KMS-11 (cell line): ENCODE data around the gene TMEM14A.

Source experiments
- H2AFZ ChIP-seq: fragments of 200-600 bp; sonication (generic); 2 replicates; pipeline ENCODE4 v1.6.1; 2016; ENCODE audit warnings: antibody characterized with exemption, mixed run types, low read depth
- H3K27ac ChIP-seq: fragments of 200-600 bp; sonication (generic); 2 replicates; pipeline ENCODE4 v1.6.1; 2016; ENCODE audit warnings: mild to moderate bottlenecking, mixed run types
- H3K27me3 ChIP-seq: fragments of 200-600 bp; sonication (generic); 2 replicates; pipeline ENCODE4 v1.6.1; 2017; ENCODE audit warnings: mild to moderate bottlenecking, low read depth, mixed run types, moderate library complexity; ENCODE audit not compliant: insufficient read depth
- H3K36me3 ChIP-seq: fragments of 200-600 bp; sonication (generic); 2 replicates; pipeline ENCODE4 v1.6.1; 2017; ENCODE audit warnings: mild to moderate bottlenecking, mixed run types; ENCODE audit not compliant: insufficient read depth
- H3K4me1 ChIP-seq: fragments of 200-600 bp; sonication (generic); 2 replicates; pipeline ENCODE4 v1.6.1; 2016; ENCODE audit warnings: mild to moderate bottlenecking, low read depth, mixed run types; ENCODE audit not compliant: poor library complexity, severe bottlenecking
- H3K4me2 ChIP-seq: fragments of 200-600 bp; sonication (generic); 2 replicates; pipeline ENCODE4 v1.7.0; 2016; ENCODE audit warnings: mild to moderate bottlenecking, mixed run types
- H3K4me3 ChIP-seq: fragments of 200-600 bp; sonication (generic); IDR thresholded peaks from 2 replicates; pipeline ENCODE4 v1.6.1; 2017; ENCODE audit warnings: low read depth, low read length, mixed read lengths; ENCODE audit not compliant: insufficient read depth
- H3K79me2 ChIP-seq: fragments of 200-600 bp; sonication (generic); 2 replicates; pipeline ENCODE4 v1.6.1; 2016; ENCODE audit warnings: low read depth, mixed run types; ENCODE audit not compliant: insufficient read depth
- H3K9ac ChIP-seq: fragments of 200-600 bp; sonication (generic); 2 replicates; pipeline ENCODE4 v1.6.1; 2016; ENCODE audit warnings: mild to moderate bottlenecking, mixed run types
- H4K20me1 ChIP-seq: fragments of 200-600 bp; sonication (generic); 2 replicates; pipeline ENCODE4 v1.6.1; 2016; ENCODE audit warnings: mild to moderate bottlenecking, mixed run types; ENCODE audit not compliant: insufficient read depth
- CTCF ChIP-seq: fragments of 200-600 bp; sonication (generic); conservative IDR thresholded peaks from 2 replicates; pipeline ENCODE4 v1.6.1; 2017; ENCODE audit warnings: low read depth, mild to moderate bottlenecking, antibody characterized with exemption, low read length, moderate library complexity, mixed read lengths

TMEM14A gene

DNA sequence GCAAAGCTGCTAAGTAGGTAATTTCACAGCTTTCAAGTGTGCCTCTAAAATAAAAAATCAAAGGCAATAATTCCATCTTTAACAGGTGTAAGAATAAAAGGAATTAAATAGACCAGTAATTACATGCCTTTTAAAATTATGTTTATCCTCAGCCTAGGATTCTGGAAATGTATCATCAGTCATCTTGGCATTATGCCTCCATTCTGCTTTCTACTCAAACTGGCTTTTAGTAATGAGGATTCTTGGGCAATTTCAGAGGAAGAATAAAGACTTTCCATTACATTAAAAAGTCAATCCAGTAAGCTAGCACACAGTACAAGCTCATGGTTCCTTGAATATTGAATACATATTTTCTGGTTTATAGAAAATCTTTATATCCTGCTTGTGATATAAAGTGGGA, 47.6 kb downstream of the TMEM14A start:
- TF ChIP-seq CTCF: no peak
- Histone ChIP-seq H3K27me3 (no peaks in the 10 kb centered on the region), H3K79me2 (no peaks in the 10 kb centered on the region), H3K27ac (no peak overlapping the region), H3K9ac (no peak overlapping the region), H2AFZ (no peak overlapping the region), H3K4me2 (no peak overlapping the region), H3K4me3 (no peak overlapping the region), H3K4me1 (no peaks in the 10 kb centered on the region), H4K20me1 (no peaks in the 10 kb centered on the region), H3K36me3 (no peaks in the 10 kb centered on the region)

- TF ChIP-seq CTCF: no peak
- Histone ChIP-seq H2AFZ (no peak overlapping the region), H3K4me2 (no peak overlapping the region)
These were observed 49.4 kb downstream of the TMEM14A start for GRCh38 chr6:52720321-52720720.

GRCh38 chr6:52724042-52724405, 53.1 kb downstream of the TMEM14A start:
- Histone ChIP-seq H2AFZ (no peak overlapping the region), H3K4me1 (peaks cover 8% of the 10 kb centered on the region)

More at GRCh38 chr6:52720321-52720720, 49.4 kb downstream of the TMEM14A start:
- no peaks in the 10 kb centered on the region for H3K27me3 ChIP-seq
- H3K4me1 ChIP-seq: peaks cover 8% of the 10 kb centered on the region
- H3K9ac ChIP-seq: no peak overlapping the region
- no peak overlapping the region for H3K27ac ChIP-seq
- H3K79me2 ChIP-seq: no peaks in the 10 kb centered on the region
- no peaks in the 10 kb centered on the region for H3K36me3 ChIP-seq
- no peaks in the 10 kb centered on the region for H4K20me1 ChIP-seq
- H3K4me3 ChIP-seq: no peak overlapping the region

GRCh38 chr6:52724406-52725121, 53.7 kb downstream of the TMEM14A start:
- Histone ChIP-seq H3K4me3 (no peak overlapping the region), H3K27ac (no peak overlapping the region), H3K9ac (no peak overlapping the region), H3K79me2 (no peaks in the 10 kb centered on the region), H4K20me1 (no peaks in the 10 kb centered on the region), H3K4me1 (peaks cover 8% of the 10 kb centered on the region), H3K4me2 (no peak overlapping the region), H3K36me3 (no peaks in the 10 kb centered on the region), H2AFZ (no peak overlapping the region), H3K27me3 (no peaks in the 10 kb centered on the region)
- TF ChIP-seq CTCF: peak; percentile 78

More at GRCh38 chr6:52724042-52724405, 53.1 kb downstream of the TMEM14A start:
- no peak overlapping the region for H3K9ac ChIP-seq
- no peak overlapping the region for H3K27ac ChIP-seq
- no peaks in the 10 kb centered on the region for H4K20me1 ChIP-seq
- no peaks in the 10 kb centered on the region for H3K27me3 ChIP-seq
- H3K36me3 ChIP-seq: no peaks in the 10 kb centered on the region
- no peak overlapping the region for H3K4me3 ChIP-seq
- H3K4me2 ChIP-seq: no peak overlapping the region
- no peak for TF ChIP-seq CTCF
- no peaks in the 10 kb centered on the region for H3K79me2 ChIP-seq
